ENCODE measurements around the gene DERA.
"Not testable (repeated sequence)": the region's sequence is repeated elsewhere in the genome, so short reads cannot be mapped to it uniquely, and the experiment has no call there.

DERA gene

DNA sequence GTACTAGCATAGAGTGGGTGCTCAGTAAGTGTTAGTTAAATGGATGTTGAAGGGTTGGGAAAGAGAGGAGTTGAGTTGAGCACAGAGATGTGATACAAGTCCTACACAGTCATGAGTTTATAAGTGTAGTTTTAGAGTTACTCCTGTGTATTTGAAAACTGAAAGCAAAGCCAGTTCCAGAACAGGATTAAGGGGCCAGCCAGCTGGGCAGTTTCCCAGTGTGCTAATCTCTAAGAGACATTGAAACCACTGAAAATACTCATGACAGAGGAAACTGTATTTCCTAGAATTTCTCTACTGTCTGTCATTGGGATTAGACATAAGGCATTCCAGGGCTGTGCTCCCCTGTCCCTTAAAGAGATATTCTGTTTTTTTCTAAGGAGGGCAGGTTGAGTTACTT, 101.0 kb downstream of the DERA start:
- no peak for DNase-seq (ENCODE audit: low read depth)

DNA sequence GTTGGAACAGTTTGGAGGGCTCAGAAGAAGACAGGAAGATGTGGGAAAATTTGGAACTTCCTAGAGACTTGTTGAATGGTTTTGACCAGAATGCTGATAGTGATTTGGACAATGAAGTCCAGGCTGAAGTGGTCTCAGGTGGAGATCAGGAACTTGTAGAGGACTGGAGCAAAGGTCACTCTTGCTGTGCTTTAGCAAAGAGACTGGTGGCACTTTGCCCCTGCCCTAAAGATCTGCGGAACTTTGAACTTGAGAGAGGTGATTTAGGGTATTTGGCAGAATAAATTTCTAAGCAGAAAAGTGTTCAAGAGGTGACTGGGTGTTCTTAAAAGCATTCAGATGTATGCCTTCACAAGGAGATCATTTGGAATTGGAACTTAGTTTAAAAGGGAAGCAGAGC, 102.6 kb downstream of the DERA start:
- DNase-seq (ENCODE audit: low read depth), result not testable (repeated sequence)

GRCh38 chr12:16014394-16014793, 103.3 kb downstream of the DERA start:
- DNase-seq (ENCODE audit: low read depth), result not testable (repeated sequence)

DNA sequence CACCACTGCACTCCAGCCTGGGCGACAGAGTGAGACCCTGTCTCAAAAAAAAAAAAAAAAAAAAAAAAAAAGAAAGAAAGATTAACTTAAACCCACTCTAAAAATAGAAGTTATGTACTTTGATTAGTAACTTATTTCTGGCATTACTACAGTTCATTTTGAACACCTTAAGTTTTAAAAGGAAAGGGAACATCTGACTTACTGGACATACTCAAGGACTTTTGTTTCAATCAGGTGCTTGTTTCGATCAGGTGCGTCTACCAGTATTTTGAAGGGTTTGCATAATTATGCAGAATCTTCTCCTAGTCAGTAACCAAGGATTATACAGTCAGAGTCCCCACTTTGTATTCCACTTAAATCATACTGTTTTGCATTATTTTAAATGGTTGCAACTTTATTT, 105.6 kb downstream of the DERA start:
- DNase-seq (ENCODE audit: low read depth), result no peak

DNA sequence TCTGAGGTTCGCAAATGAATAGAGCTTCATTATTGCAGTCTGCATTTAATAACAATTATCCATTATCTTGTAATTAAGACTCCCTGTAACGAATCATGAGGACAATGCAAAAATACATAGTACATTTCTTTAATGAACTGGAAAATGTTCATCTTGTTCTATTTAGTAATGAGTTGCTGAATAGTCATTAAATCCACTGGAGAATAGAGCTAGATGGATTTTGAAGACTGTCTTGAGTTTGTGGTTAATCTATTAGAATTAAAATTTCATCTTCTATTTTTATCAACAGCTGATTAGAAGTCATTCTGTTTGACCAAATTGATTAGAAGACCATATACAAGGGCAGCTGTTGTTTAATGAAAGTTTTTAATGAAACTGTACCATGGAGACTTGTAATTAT, 107.2 kb downstream of the DERA start:
- DNase-seq (ENCODE audit: low read depth), result no peak

- no peak for DNase-seq (ENCODE audit: low read depth)
Observed at GRCh38 chr12:16019136-16019535, 108.0 kb downstream of the DERA start.

- no peak for DNase-seq (ENCODE audit: low read depth)
Observed at GRCh38 chr12:16020031-16020430, 108.9 kb downstream of the DERA start.

GRCh38 chr12:16021026-16021425, 109.9 kb downstream of the DERA start:
- no peak for DNase-seq (ENCODE audit: low read depth)

DNA sequence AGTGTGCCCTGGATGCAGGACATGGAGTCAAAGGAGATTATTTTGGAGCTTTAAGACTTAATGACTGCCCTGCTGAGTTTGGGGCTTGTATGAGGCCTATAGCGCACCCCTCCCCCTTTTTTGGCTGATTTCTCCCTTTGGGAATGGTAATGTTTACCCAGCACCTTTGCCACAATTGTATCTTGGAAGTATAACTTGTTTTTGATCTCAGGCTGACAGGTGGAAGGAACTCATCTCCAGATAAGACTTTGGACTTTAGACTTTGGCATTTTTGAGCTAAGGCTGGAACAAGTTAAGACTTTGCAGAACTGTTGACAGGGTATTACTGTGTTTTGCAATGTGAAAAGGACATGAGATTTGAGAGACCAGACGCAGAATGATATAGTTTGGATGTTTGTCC, 110.5 kb downstream of the DERA start:
- no peak for DNase-seq (ENCODE audit: low read depth)

GRCh38 chr12:16027002-16027401, 115.9 kb downstream of the DERA start:
- no peak for DNase-seq (ENCODE audit: low read depth)

DNA sequence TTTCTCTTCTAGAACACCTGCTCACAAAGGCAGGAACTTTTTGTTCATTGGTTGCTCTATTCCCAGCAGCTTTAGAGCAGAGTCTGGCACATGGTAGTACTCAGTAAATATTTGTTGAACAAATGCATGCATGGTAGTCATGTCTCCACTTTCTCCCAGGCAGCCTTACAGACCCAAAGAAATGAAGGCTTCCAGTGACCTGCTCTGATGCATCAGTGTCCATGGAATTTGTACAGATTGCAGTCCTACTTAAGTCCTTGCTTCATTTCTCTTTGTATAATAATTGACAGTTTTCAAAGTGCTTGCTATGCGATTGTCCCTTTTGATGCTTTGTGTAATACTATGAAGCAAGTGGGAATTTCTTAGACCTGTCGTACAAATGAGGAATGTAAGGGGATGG, 119.6 kb downstream of the DERA start:
- no peak for DNase-seq (ENCODE audit: low read depth)

GRCh38 chr12:16034136-16034817, 123.1 kb downstream of the DERA start:
- no peak for DNase-seq (ENCODE audit: low read depth)

- DNase-seq (ENCODE audit: low read depth), result no peak
Observed at GRCh38 chr12:16036073-16036472, 124.9 kb downstream of the DERA start.

DNA sequence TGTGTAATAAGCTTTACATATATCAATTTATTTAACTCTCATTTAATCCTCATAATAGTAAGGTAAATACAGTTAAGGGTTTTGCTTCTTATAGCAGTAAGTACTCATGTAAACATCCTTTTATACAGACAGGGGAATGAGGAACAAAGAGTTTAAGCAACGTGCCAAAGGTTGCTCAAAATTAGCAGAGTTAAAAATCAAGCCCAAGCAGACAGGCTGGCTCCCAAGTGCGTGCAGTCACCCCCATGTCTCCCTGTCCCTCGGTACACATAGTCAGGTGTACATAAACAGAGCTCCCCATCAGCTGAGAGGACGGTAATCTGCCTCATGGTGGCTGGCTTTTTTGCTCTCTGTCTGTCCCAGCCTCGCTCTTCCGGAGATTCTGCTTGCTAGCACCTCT, 126.4 kb downstream of the DERA start:
- no peak for DNase-seq (ENCODE audit: low read depth)

DNA sequence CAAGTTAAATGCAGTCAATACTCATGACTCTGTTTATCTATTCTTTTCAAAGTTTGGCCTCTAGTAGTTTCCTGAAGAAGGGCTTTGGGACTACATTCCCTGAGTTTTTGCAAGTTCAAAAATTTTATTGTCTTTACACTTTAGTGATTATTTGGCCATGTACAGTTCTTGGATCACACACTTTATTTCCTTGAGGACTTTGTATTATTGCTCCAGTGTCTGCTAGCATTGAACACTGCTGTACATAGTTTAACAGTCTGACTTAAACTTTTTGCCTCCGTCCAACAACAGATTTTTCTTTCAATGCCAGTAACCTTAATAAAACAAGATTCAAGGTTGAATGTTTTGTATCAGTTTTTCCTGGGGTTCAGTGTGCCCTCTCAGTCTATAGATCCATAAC, 132.3 kb downstream of the DERA start:
- no peak for DNase-seq (ENCODE audit: low read depth)

- DNase-seq (ENCODE audit: low read depth), result no peak
Observed at GRCh38 chr12:16046266-16046665, 135.1 kb downstream of the DERA start.

DNA sequence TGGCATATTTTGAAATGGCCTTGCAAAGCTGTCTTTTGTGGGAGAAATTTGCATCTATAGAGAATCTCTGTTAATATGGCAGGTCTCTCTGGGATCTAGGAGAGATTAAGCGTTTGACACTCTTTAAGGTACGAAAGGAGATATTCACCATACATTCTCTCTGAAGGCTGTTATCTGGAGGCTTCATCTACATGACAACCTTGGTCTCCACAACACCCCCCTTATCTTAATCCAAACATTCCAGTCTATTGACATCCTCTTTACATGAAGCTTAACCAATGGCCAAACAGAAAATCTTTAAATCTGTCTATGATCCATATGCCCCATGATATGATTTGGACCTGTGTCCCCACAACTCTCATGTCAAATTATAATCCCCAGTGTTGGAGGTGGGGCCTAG, 137.4 kb downstream of the DERA start:
- no peak for DNase-seq (ENCODE audit: low read depth)

- no peak for DNase-seq (ENCODE audit: low read depth)
Observed at GRCh38 chr12:16056910-16057309, 145.8 kb downstream of the DERA start.

- DNase-seq (ENCODE audit: low read depth), result not testable (repeated sequence)
Observed at GRCh38 chr12:16057351-16057751, 146.2 kb downstream of the DERA start.

DNA sequence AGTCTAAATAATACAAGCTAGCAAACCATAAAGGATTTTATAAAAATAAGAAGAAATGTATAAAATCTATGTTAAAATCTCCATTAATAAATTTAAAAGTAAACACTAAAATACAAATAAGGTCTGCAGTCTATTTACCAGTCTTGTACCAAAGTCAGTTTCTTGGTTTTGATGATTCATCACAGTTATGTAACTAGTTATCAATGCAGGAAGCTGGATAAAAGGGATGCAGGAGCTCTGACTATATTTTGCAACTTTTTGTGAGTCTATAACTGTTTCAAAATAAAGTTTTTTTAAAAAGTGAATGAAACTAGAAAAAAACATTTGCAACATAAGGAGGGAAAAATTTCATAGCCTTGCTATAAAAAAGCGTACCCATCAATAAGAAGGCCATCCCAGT, 151.5 kb downstream of the DERA start:
- no peak for DNase-seq (ENCODE audit: low read depth)

- no peak for DNase-seq (ENCODE audit: low read depth)
Observed at GRCh38 chr12:16063726-16064125, 152.6 kb downstream of the DERA start.

DNA sequence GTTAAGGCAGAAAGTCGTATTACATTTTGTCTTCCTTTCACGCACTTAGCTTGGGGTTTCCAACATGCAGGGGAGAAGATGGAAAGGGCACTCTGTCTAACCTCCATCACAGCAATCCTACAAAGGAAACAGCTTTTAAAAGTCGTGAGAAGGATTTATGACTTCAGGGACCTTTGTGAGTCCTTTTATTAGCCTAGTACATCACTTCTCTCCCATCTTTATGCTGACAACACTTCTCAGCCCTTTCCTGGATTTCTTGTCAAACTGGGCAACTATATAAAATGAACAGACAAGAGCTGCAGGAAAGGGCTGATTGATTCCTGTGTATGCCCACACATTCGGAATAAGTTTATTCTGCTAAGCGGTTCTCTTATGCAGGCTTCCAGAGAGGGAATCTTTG, 159.0 kb downstream of the DERA start:
- no peak for DNase-seq (ENCODE audit: low read depth)

DNA sequence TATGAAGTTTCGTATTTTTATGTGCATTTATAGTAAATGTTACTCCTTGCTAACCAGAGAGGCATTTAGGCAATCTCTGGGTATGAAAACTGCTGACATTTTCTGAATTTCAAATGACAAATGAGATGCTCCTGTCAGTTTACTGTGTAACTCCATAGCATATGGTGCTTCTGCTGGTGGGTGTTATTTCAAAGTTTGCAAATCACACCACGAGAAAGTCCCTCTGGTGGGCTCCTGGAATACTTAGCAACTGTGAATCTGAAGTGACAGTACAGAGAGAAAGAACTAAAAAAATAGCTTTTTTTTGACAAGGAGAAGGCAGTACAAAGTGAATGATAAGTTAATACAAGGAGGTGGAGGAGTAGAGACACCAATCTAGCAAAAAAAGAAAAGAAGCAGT, 161.5 kb downstream of the DERA start:
- no peak for DNase-seq (ENCODE audit: low read depth)

DNA sequence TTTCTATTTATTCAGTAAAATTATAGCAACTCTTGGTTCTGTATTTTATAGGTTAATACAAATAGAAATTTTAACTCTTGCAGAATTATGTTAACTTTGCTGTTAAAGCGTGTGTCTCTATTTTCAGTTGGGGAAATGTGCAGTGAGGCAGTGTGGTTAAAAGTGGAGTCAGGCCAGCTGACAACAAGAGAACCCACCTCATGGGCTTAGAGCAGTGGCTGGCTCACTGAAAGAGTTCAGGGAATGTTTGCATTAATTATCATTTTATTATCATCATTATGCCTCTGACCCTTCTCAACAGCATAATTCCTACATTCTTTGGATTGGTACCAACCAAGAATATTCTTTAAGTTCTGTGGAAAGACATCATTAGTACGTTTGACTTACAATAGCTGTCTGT, 163.8 kb downstream of the DERA start:
- DNase-seq (ENCODE audit: low read depth), result no peak

GRCh38 chr12:16075887-16076286, 164.8 kb downstream of the DERA start:
- no peak for DNase-seq (ENCODE audit: low read depth)

All from stimulated activated CD8-positive, alpha-beta memory T cell treated with anti-CD3 and anti-CD28 coated beads, Interleukin-15, amount 100 ng/mL, for 24 hours (primary cell).